HG03159 (cell line): Measurements from ENCODE around the gene BICD1.

Experiments used
- ATAC-seq: cut with Tn5 transposase; IDR thresholded peaks from one replicate; pipeline ENCODE4 v1.9.1; 2021; ENCODE audit warnings: mild to moderate bottlenecking, moderate library complexity; ENCODE audit not compliant: unreplicated experiment

Gene BICD1

DNA sequence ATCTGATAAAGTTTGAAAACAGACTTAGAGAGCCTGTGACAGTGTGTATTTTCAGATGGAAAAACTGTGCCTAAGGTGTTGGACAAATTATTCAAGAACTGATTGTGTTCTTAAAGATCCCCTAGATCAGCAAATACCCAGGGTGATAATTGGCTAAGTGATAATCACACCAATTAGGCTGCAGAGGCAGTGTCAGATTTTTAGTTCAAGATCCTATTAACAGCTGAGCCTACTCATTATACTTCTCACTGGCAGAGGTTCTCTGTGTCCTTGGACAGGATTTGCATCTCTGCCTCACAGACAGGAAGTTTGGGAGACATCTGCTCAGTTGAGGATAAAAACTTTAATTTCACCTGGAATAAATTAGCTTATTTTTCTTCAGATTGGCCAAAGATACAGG lies 288.4 kb downstream of the BICD1 start:
- no peak for ATAC-seq

DNA sequence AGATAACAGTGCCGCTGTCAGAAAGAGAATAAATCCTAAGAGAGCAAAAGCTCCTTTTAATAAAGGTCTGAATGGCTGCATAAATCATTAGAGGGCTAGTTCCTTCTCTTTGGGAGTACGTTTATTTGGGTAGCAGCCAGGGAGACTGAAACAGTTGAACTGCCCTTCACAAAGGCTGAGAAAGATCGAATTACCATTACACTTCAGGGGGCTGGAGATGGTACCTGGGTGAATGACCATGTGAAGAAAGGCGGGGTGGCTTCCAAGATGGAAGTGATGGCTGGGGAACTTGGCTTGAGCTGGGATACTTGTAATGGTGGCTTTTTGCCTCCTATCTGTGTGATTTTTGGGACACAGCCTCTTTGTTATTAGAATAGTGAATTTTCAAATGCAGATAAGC lies 291.0 kb downstream of the BICD1 start:
- ATAC-seq = no peak

GRCh38 chr12:32398181-32398580 lies 291.5 kb downstream of the BICD1 start:
- ATAC-seq = no peak

DNA sequence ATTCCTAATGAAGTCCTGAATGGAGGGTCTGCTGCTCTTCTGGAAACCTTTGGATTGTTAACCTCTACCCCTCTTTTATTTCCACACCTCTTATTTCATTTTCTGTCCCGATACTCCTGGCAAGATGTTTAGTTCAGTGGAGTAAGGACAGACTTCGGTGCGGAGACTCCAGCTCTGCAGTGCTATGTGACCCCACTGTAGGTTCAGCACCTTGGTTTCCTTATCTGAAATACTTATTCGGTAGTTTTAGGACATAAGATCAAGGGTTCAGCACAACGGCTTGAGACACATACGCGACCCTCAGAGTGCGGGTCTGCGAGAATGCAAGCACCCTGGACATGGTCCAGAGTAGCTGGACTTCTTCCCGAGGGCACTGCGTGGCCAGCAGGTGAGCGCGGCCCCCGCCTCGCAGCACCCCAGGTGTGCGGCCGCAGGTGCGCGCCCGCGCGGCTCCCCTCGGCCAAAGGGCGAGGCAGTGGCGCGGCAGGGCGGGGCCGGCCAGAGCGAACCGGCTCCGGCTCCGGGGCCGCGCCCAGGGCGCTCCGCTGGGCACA lies 292.2 kb downstream of the BICD1 start:
- no peak for ATAC-seq

DNA sequence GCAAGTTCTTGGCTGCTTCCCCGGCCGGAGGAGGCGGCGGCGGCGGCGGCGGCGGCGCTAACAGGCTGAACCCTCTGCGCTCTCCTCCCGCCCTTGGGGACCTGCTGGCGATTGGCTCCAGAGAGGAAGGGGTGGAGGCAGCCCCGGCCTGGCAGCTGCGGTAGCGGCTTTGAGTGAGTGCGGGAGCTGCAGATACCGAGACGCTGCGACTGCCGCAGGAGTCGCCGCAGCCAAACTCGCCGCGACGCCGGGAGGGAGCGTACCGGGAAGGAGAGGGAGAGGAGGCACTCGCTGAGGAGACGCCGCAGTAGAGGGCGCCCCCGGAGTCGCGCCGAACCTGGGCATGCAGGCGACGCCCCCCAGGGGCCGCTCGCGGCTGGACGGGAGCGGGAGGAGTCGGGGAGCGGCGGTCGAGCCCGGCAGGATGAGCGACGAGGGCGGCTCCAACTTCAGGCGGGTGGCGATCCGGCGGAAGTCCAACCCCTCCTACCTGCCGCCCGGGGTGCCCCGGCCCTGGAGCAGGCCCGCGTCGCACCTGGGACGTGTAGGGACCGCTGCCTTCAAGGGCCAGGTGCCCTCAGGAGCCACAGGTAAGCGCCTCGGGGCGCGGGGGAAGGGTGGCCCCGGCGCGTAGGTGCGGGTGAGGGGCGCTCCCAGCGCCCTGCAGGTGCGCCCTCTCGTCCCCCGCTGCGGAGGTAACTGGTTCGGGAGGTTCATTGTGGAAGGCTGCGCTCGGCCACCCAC lies 292.9 kb downstream of the BICD1 start, which contains the start of gene FGD4:
Gene FGD4 (plus strand): TSS at position 189 of the 744 bp plus-strand sequence.
- peak; percentile 85 for ATAC-seq

DNA sequence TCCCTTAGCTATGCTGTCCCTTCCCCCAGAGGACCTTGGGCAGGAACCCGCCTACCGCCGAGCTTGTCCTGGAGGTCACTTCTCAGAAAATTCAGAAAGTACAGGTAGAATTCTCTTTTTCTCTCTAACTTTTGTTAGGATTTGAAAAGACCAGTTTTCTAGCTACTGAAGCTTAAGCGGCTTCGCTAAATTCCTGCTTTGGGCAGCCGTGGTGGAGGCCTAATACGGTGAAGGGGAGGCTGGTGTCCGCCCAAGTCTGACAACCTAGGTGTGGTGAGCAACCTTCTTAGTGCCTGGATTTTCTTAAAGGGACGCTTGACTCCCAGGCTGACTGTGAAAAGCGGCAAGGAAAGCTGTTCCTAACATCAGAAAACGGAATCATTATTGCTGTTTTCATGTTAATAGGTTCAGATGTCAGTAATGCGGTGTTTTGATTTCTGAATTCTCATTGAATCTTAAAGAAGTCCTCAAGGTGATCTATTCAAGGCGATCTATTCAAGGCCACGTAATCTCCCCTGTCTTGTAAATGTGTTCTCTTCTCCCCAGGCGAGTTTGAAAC lies 293.5 kb downstream of the BICD1 start:
- ATAC-seq = no peak

DNA sequence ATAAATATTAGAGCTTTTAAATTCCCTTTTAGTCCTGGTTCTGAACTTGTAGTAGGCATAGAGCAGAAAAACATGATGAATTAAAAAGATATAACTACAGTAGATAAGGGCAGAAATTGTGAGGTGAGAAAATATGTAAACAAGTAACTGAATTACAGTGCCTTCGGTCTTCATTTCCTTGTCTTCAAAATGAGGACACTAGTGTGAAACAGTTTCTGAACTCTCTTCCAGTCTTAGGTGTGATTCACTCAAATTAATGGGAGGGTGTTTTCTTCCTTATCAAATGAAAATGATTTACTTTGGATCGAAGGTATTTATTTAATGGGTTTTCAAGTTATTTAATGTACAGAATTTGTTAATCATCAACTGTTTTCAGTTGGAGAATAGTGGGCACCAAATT lies 294.2 kb downstream of the BICD1 start:
- no peak for ATAC-seq

GRCh38 chr12:32402170-32402569 lies 295.5 kb downstream of the BICD1 start:
- ATAC-seq = no peak

GRCh38 chr12:32402946-32403345 lies 296.3 kb downstream of the BICD1 start:
- no peak for ATAC-seq

GRCh38 chr12:32407795-32408194 lies 301.1 kb downstream of the BICD1 start:
- no peak for ATAC-seq

DNA sequence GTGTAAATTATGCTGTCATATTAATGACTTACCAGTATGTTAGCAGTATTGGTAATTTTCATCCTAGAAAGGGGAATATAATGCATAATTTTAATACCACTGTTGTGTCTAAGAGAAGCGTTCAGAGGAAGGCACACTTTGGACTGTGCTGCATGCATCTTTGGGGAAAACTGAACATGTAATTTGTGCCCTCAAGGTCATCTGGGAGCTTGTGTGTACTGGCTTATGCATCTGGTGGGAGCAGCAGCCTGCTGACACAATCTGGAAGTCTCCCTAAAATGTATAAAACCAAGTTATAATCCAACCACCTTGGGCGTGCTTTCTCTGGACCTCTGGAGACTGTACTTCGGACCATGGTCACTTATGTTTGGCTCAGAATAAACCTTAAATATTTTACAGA lies 306.8 kb downstream of the BICD1 start:
- no peak for ATAC-seq

DNA sequence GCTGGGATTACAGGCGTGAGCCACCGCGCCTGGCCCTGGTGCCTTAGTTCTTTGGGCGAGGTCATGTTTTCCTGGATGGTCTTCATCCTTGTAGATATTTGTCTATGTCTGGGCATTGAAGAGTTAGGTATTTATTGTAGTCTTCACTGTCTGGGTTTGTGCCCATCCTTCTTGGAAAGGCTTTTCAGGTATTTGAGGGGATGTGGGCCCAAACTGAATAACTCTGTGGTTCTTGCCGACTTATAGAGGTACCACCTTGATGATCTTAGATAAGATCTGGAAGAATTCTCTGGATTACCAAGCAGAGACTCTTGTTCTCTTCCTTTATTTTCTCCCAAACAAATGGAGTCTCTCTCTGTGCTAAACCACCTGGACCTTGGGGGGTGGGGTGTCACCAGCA lies 311.6 kb downstream of the BICD1 start:
- no peak for ATAC-seq

DNA sequence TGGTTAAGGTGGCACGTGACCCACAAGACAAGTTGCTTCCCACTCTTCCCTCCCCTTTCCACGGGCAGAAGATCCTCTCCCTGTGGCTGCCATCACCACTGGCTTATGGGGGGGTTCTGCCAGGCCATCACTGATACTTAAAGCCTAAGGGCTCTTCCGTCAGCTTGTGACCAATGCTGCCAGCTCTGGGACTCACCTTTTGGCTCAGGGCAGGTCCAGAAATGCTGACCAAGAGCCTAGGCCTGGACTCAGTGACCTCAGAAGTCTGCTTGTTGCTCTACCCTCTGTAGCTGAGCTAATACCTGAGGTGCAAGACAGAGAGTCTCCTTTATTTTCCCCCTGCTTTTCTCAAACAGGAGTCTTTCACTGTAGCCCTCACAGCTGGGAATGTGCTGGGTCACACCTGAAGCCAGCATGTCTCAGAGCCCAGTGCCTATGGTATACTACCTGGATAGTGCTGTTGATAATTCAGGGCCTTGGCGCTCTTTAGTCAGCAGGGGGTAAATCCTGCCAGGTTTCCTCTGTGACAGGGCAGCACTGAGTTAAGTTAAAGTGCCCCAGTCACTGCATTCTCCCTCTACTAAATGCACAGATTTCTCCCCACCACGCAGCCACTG lies 312.4 kb downstream of the BICD1 start:
- no peak for ATAC-seq

DNA sequence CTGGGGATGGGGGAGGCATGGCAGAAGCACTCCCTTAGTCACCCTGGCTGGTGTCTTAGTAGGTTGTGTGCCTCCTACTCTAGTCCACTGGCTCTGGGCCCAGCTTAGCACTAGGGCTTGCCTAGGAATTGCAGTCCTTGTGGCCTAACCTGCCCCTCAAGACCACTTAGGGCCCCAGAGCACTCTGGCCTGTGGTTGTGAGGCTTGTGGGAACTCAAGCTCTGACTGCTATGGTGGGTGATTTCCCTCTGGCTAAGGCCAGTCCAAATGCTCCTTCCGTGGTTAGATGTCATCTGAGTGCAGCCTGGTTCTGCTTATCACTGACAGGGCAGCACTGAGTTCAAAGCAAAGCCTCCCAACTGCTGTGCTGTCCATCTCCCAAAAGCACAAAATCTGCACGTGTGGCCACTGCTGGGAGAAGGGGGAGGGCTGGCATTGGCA lies 312.9 kb downstream of the BICD1 start:
- ATAC-seq = no peak

GRCh38 chr12:32420356-32420755 lies 313.7 kb downstream of the BICD1 start:
- ATAC-seq = no peak

- ATAC-seq = no peak
Measured at GRCh38 chr12:32423559-32423958, 316.9 kb downstream of the BICD1 start.

DNA sequence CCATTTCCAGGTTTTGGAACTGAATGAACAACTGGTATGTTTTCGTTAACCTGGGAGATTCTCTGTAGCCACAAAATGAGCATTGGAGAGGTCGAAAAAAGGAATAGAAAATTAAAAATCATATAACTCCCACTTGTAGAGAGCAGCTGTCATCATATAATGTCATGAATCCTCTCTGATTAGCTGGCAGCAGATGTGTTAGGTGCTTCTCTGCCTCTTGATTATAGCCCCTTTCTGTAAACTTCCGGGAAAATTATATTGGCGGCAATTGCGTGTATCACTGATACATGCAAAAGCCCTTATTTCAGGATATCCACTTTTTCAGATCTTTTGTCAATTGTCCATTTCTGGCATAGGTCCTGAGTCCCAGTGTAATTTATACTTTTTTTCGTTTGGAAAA lies 324.4 kb downstream of the BICD1 start:
- ATAC-seq = no peak
